Measurements from ENCODE around the gene ABCC2.
"Not testable (repeated sequence)": the region's sequence is repeated elsewhere in the genome, so short reads cannot be mapped to it uniquely, and the experiment has no call there.

The ABCC2 gene

GRCh38 chr10:99782447-99783286 lies at the start of gene ABCC2:
Gene ABCC2 (plus strand): TSS chr10:99782640. CDS start chr10:99782845, 205 bp downstream.
- no peak for DNase-seq

- no peak for DNase-seq
Measured at GRCh38 chr10:99733366-99733765, 49.1 kb upstream of the ABCC2 start.

GRCh38 chr10:99734111-99734510 lies 48.3 kb upstream of the ABCC2 start:
- not testable (repeated sequence) for DNase-seq

- no peak for DNase-seq
Measured at GRCh38 chr10:99740260-99740659, 42.2 kb upstream of the ABCC2 start.

DNA sequence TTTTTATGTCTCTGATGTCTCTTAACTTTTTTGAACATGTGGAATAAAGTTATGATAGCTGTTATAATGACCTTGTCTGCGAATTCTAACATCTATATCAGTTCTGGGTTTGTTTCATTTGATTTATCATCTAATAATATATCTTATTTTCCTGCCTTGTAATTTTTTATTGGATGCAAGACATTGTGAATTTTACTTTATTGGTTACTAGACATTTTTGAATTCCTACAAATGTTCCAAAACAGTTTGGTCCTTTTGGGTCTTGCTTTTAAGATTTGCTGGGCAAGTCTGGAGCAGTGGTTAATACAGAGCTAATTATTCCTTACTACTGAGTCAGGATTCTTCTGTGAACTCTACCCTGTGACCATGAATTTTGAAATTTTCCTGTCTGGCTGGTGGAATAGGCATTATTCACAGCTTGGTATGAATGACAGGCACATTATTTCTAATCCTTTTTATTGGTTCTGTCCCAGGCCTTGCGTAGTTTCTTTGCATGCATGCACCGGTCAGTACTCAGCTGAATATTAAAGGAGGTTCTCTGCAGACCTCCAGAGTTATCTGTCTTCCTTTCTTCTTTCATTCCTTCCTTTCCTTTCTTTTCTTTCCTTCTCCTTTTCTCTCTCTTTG lies 41.4 kb upstream of the ABCC2 start:
- no peak for DNase-seq

DNA sequence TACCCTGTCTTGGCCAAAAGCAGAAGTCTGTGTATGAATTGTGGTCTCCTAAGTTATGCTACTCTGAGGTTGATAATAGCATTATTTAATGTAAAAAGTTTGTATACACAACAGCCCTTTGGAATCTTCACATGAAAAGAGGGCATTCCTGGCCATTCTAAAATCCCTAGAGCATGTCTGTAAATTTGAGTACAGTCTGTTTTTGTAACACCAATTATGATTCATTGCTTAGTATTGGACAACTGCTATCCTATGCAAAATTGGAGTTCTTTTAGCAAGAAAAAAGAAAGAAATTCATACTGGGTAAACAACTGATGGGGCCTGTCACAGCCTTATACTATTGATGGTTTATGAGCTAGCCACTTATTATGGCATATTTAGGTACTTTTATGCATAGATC lies 40.2 kb upstream of the ABCC2 start:
- DNase-seq = no peak

DNA sequence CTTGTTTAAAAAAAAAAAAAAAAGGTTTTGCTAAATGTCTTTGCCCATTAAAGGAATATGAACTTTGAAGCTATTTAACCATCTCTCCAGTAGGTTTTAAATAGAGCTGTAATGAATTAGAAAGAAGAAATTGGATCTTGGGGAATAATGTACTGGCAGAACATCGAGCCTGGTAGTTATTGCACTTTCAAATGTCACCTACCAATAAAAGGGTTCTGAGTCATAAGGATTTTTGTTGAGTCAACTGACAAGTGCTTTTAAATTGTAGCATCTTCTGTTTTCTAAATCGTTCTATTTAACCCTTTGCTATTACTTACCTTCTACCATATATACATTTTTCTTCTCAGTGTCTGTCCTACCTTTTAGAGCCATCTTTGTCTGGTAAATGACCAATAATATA lies 39.7 kb upstream of the ABCC2 start:
- DNase-seq = no peak

DNA sequence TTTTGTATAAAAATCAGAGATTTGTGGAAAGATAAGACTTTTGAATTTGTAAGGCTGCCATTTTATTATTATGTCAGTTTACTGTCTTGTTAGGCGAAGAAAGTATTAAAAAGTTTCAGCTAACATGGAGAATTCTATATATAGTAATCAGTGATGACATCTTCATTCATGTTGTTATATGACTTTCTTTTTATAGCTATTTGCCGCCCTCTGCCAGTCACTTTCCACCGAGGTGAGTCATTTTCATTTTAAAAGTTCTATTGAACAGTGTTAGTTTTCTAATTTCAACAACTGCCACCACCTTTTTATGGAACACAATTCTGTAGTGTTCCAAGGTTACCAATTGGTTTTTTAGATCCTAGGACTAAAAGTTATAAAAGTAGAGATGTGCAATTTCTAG lies 38.6 kb upstream of the ABCC2 start:
- no peak for DNase-seq

DNA sequence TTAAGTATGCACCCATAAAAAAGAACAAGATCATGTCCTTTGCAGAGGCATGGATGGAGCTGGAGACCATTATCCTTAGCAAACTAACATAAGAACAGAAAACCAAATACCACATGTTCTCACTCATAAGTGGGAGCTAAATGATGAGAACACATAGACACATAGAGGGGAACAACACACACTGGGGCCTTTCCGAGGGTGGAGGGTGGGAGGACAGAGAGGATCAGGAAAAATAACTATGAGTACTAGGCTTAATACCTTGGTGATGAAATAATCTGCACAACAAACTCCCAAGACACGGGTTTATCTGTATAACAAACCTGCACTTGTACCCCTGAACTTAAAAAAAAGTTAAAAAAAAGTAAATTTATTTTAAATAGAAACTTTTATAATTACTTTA lies 36.3 kb upstream of the ABCC2 start:
- not testable (repeated sequence) for DNase-seq

DNA sequence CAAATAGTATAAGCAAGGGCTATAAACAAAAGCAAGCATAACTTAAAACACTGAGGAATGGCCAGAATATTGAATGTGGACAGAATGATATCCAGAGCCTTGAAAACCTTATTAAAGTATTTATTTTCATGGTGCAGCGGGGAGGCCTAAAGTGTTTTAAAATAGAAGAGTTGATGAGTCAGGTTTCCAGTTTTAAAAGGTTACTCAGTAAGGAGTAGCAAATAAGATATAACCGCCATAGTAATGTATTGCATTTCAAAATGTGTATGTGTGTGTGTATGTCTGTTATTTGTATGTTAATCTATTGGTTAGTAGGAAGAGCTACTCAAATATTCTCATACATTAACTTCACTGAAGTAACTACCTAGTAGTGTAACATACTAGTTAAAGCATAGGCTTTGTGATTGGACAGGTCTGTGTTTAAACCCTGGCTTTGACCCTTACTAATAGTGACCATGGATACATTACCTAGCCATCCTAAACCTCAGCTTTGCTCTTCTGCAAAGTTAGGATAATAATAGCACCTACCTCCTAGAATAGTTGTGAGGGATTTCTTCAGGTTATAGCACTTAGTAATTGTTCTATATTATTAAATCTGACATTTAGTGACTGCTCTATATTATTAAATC lies 33.5 kb upstream of the ABCC2 start:
- no peak for DNase-seq

DNA sequence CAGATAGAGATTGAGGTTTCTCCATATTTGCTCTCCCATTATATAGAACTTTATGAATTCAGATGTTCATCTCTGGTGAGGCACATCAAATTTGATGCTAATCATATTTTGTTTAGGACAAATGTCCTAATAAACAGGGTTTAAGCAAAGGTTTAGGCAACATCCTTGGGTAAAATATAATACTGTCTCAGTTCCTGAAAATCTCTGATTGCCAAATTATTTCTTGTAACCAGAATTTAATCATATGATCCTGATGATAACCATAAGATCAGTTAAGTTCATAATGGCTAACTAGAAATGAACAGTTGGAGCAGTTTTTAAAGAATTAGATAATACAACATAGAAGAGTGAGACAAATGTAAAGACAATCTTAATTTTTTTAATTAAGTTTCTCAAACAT lies 31.8 kb upstream of the ABCC2 start:
- peak; percentile 29 for DNase-seq

GRCh38 chr10:99754670-99755069 lies 27.8 kb upstream of the ABCC2 start:
- DNase-seq = no peak

DNA sequence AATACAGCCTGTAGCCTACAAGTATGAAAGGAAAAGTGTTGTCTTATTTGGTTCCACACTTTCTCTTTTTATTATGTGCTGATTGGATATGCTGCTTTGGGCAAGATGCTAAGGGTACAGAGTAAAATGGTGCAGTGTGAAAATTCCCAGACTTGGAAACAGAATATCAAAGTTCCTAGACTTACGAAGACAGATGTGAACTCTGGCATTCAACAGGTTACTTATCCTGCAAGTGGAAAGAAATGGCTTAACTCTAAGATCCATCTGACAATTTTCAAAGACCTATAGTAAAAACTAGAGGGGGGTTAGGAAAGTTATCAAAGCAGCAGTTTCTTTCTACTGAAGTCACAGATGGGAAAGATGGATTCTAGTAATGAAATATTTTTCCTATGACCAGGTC lies 26.3 kb upstream of the ABCC2 start:
- no peak for DNase-seq

DNA sequence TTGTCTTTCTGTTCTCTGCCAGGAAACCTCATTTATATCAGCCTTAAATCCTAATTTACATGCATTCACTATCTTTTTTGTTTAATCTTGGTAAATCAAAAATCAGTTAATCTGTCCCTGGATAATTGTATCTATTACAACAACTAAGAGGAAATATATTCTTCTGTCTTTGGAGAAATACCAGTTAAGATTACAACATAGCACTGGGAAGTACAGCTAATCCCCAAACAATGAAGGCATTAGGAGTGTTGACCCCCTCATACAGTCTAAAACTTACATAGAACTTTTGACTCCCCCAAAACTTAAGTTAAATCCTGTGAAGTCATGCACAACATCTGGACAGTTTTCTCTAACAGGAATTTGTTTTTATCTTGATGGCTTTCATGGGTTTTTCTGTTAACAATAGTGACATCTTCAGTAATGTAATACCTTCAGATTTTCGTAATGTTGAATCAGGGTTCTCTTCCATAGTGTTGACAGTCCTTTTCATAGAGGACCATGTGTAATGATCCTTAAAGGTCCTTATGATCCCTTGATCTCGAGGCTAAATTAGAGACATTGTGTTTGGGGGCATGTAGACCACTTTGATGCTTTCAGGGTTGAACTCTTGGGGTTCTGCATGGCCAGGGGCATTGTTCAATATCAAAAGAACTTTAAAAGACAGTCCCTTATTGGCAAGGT lies 24.1 kb upstream of the ABCC2 start:
- no peak for DNase-seq

DNA sequence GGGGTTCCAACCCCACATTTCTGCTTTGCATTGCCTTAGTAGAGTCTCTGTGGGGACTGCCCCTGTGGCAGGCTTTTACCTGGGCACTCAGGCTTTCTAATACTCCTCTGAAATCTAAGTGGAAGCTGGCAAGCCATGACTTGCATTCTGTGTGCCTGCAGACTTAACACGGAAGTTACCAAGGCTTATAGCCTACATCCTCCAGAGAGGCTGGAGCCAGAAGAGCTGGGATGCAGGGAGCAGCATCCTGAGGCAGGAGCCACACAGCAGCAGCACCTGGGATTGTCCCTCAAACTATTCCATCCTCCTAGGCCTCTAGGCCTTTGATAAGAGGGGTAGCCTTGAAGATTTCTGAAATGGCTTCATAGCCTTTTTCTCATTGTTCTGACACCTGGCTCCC lies 22.1 kb upstream of the ABCC2 start:
- no peak for DNase-seq

DNA sequence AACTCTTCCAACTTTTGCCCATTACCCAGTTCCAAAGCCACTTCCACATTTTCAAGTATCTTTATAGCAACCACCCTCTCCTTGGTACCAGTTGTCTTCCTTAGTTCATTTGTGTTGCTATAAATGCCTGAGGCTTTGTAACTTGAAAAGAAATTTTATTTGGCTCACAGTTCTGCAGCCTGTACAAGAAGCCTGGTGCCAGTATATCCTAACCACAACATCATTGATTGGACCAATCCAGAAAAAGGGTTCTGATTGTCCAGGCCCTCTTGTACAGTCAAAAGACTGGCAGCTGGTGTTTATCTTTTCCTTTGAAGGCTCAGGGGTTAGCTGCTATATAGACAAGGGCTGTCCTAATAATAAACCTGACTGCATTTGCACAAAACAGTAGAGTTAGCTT lies 21.1 kb upstream of the ABCC2 start:
- DNase-seq = no peak

GRCh38 chr10:99765672-99766301 lies 16.7 kb upstream of the ABCC2 start:
- DNase-seq = no peak

GRCh38 chr10:99766302-99766681 lies 16.1 kb upstream of the ABCC2 start:
- no peak for DNase-seq

DNA sequence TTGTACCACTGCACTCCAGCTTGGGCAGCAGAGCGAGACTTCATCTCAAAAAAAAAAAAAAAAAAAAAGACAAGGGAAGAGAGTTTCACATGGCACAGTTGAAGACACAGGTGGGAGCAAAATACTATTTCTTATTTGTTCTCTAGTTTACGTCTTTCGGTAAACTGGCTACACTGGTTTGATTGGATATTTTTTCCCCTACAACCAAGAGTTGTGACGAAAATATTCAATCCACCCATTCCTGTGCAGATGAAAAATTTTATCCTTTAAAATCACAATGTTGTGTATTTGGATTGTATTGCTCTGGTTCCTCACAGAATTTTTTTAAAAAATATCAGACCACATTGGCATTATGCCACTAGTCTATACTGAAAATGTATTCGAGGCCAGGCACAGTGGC lies 14.5 kb upstream of the ABCC2 start:
- DNase-seq = no peak

DNA sequence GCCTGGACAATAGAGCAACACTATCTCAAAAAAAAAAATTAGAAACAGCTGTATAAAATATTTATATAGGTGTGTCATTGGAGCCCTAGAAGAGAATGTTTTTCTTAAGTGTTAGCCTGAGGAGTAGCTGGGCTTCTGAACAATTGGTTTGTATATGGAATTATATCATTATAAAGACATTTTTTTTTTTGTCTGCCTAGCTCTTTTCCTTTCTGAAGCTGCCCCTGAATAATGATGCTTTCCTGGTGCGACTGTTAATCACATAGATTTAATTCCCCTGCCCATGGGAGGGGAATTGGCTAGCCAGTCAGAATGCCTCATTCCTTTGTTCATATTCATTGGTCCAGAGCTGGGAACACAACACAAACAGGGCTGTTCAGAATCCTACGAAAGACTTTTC lies 13.9 kb upstream of the ABCC2 start:
- DNase-seq = no peak

GRCh38 chr10:99769706-99770105 lies 12.7 kb upstream of the ABCC2 start:
- peak; percentile 16 for DNase-seq

GRCh38 chr10:99770408-99771045 lies 11.9 kb upstream of the ABCC2 start:
- no peak for DNase-seq

- DNase-seq = peak; percentile 67
Measured at GRCh38 chr10:99775850-99776249, 6.6 kb upstream of the ABCC2 start.
